Activated effector memory CD4-positive, alpha-beta T cell treated with Interleukin-2 at 50 U/mL for 16 hours (primary cell): ENCODE data around the gene MEGF6.

ENCODE experiments used
- DNase-seq: peaks from one replicate; pipeline ENCODE4 v3.0.0-alpha.2; 2020

The MEGF6 gene

DNA sequence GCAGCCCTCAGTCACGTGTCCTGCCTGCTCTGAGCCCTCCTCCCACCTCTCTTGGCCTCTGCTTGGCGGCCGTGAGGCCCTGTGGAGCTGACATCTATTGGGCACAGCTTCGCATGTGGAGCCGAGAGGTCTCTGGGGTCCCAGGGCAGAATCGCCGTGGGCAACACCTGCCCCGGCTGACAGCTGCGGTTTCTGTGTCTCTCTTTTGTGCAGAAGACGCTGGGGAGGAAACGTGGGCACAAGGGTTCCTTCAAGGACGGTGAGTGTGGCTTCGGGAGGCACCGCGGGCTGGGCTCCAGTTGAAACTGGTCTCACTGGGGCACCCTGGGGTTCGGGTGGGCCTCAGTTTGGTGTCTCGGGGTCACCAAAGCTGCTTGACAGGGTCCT, 145.4 kb downstream of the MEGF6 start:
- DNase-seq: no peak

DNA sequence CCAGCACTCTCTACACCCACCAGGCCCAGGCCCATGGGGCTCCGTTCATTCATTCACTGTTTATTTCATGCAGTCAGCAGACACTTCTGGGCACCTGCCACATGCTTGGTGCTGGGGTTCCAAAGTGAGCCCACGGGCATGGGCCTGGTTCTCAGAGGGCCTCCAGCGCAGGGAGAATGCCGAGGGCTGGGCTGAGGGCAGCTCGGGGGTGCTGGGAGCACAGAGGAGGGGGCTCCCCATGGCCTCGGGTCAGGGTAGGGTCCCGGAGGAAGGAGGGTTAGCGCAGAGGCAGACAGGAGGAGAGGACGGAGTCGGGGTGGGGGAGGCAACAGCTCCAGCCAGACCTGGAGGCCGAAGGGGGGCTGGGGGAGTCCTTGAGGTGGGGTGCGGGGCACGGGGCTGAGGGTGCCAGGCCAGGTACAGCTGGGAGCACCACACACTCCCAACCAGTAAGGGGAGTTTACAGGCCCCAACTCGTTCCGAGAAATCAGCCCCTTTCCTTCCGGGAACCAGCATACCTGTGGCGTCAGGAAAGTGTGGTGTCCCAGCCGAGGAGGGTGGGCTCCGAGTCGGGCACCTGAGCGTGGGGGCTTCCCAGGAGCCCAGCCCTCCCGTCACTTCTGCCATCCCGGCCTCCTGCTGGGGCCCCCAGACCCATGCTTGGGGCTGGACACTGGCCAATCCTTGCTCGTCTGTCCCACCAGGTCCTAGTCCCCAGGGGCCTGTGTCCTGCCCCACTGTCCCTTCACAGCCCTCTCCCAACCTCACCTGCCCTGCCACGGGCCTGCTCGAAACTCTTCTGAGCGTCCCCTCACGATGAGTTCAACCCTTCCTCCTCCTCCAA, 146.0 kb downstream of the MEGF6 start:
- no peak for DNase-seq

DNA sequence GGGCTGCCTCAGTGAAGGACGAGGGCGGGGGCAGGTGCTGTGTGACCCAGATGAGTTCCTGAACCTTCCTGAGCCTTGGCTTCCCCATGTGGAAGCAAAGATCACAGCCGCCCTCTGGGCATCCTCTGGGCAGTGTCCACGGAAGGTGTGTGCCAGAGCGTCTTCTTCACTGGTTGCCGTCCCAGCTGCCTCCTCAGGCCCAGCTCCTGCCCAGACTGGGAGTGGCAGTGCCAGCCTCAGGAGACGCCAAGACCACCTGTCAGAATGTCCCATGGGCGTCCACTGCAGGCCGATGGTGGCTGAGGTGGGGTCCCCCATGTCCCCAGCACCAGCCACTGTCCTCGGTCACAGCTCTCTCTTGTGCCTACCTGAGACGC, 146.7 kb downstream of the MEGF6 start:
- no peak for DNase-seq

DNA sequence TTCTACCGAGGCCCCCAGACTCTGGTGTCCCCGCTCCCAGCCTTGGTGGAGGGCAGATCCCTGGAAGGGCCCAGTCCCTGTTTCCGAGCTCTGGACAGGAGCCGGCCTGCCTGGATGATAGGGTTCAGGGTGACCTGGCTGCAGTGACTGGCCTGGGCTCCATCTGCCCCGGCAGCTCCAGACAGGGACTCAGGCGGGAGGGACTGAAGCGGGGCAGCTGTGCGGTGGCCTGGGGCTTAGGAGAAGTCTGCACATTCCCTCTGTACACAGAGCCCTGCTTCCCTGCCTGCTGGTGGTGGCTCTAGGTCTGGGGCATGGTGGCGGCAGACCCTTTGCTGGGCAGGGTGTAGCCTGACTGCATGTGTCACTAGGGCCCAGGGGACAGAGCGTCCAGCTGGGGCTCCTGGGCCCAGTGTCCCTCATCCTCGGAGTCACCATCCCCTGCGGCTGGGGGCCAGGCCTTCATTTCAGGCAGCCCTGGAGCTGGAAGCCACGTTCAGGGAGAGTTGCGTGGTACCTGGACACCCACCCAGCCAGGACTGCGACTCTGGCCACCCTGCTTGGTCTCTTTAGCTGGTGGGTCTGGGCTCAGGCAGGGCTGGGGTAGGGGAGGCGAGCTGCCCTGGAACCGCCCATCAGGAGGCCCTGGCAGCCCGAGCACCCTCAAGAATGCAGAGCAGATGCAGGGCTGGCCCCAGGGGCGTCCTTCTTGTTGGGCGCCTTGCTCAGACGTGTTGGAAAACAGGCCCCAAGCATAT, 147.2 kb downstream of the MEGF6 start:
- no peak for DNase-seq

DNA sequence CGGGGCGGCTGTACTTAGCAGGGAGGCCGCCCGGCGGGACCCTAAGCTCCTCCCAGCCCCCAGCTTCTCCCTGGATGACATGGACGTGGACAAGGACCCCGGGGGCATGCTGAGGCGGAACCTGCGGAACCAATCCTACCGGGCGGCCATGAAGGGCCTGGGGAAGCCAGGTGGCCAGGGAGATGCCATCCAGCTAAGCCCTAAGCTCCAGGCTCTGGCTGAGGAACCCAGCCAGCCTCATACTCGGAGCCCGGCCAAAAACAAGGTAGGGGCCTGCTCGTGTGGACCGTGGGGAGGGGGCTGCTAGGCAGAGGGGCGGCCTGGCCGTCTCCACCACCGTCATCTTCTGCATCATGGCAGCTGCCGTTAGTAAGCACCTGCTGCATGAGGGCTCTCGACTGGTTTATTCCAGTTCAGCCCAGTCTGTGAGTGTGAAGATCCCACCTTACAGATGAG, 147.9 kb downstream of the MEGF6 start:
- DNase-seq: no peak

DNA sequence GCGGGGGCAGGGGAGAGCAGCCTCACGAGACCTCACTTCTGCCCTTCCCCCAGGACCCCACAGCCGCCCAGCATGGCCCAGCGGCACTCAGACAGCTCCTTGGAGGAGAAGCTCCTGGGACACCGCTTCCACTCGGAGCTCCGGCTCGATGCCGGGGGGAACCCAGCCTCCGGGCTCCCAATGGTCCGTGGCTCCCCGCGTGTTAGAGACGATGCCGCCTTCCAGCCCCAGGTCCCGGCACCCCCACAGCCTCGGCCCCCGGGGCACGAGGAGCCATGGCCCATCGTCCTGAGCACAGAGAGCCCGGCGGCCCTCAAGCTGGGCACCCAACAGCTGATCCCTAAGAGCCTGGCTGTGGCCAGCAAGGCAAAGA, 148.3 kb downstream of the MEGF6 start:
- DNase-seq: no peak

DNA sequence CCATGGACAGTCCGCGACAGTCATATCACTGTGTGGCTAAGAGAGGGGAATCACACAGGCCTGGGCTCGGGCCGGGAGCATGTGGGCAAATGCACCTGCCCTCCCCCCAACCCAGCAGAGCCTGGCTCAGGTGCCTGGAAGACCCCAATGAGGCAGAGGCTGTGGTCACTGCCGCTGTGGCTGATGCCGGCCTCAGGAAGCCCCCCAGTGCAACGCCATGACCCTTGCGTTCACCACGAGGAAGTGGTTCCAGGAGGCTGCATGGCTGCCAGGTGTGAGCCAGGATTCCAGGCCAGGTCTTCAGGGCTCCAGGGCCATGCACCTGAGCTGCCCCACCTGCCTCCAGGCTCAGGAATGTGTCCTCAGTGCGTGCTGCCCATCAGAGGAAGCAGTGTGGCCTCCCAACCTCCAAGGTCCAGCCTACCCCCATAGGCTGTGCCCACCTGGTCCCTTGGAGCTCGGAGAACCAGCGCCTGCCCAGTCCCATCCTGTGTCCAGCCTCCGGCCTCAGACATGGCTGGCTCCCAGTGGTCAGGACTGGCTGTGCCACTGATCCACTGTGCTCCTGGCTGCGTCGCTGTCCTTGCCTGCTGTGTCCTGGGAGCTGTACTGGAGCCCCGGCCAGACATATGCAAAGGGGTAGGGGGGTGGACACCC, 148.8 kb downstream of the MEGF6 start:
- DNase-seq: no peak

DNA sequence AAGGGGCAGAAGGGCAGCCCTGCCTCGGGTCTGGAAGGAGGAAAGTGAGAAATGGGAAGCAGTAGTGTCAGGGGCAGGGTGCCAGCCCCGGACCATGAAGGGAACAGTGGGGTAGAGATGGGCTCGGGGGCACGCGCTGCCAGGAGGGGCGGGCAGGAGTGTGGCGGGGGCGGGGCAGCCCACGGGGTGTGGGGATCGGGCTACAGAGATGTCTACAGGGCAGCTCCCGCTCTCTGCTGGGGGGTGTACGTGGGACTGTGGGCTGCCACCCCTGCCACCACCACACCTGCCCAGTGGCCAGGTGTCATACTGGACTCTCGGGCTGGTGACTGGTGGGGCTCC, 149.4 kb downstream of the MEGF6 start:
- DNase-seq: no peak

DNA sequence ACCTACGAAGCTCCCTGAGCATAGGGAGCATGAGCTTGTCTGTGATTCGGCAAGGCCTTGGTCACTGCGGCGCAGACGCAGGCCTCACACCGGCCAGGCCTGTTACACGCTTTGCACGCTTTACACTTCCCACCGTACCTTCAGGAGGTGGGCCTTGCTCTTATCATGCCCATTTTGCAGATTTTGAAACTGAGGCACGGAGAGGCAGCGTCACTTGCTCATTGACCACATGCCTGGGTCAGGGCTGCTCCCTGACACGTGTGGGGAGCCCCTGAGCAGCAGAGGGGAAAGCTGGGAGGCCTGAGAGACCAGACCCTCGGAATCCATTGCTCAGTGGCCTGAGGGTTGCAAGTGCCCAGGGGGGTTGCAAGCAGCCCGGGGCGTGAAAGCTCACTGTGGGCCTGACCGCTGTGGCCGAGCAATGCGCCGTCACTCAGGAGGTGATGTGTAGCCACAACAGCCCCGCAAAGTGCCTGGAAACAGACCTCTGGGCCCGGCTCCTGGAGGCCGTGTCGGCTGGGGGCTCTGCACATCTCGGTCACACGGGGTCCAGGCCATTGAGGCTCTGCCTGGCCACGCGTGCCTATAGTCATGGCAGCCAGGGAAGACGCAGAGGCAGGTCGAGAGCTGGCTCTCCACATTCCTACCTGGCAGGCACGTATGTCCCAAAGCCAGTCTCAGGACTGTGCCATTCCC, 149.9 kb downstream of the MEGF6 start:
- no peak for DNase-seq

DNA sequence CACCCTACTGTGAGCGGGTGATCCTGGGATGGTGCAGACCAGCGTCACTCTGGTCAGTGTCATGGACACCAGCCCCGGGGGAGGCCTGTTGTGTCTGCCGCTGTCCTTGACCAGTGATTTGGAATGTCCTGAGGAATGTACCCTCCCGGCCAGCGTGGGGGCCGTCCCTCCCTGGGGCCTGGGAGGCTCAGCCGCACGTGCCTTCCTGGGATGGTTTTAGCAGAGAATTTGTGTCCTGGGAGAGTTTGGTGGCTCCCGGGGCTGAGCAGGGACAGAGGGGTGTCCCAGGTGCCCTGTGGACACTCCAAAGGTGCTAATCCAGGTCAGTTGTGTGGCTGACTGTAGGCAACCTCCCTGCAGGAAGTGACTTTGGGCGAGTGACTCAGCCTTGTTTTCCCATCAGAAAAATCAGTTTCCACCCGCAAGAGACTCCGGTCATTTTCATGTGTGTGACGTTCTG, 150.6 kb downstream of the MEGF6 start:
- no peak for DNase-seq

DNA sequence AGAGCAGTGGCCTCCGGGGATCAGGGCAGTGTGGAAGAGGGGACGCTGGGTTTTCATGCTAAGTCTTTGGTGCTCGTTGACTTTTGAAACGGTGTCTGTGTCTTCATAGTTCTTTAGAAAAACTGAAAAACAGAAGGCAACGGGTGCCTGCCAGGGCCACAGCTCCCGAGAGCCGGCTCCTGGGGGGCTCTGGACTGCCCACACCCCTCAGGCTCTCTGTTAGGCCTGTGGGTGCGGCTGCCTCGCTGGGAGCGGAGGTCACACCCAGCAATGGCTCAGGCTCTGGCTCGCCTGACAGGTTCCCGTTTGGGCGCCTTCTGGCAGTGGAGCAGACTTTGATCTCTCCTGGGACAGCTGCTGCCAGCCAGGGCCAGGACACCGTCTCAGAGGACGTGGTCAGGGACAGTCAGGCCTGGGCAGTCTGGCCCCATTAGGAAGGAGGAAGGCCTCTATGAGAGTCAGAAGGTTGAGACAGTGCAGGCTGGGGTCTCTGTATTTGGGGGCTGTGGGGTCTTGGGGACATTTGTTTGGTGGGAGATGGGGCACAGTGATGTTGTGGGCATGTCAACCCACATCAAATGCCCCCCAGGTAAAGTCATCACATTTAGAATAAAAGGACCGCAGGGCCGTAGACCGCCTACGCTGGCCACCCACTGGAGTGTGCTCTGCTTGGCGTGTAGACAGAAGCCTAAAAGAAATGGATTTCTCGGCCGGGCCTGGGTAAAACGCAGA, 151.2 kb downstream of the MEGF6 start:
- no peak for DNase-seq

DNA sequence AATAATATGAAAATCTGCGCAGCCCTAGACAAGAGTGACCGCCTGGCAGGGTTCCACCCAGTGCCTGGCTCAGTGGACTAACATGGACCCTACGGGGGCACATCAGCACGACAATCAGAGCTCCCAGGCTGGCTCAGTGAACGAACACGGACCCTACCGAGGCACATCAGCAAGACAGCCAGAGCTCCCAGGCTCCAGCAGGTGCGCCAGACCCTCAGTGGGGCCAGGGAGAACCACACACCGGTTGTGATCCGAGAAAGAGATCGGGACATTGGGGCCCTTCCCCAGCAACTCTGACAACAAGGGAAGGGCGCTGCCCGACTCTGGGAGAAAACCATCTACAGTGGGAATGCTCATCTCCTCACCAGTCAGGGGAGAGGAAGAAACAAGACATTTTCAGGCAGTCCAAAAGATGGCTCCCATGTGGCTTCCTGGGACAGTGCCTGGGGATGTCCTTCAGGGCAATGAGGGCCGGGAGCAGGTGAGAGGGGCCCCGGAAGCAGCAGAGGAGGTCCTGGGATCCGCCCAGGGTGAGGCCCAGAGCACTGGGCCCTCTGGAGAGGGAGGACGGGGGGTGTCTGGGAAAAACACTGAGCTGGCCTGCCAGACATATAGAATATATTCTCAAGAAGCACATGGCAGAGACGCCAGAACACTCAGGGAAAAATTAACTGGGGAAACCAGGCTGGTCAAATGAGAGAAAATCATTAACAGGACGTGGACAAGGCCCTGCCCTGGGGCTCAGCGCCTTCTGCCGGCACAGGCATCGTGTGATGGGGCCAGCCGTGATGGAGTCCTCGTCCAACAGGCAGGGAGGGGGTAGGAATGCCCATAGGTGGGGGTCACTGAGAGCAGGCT, 152.0 kb downstream of the MEGF6 start:
- no peak for DNase-seq

DNA sequence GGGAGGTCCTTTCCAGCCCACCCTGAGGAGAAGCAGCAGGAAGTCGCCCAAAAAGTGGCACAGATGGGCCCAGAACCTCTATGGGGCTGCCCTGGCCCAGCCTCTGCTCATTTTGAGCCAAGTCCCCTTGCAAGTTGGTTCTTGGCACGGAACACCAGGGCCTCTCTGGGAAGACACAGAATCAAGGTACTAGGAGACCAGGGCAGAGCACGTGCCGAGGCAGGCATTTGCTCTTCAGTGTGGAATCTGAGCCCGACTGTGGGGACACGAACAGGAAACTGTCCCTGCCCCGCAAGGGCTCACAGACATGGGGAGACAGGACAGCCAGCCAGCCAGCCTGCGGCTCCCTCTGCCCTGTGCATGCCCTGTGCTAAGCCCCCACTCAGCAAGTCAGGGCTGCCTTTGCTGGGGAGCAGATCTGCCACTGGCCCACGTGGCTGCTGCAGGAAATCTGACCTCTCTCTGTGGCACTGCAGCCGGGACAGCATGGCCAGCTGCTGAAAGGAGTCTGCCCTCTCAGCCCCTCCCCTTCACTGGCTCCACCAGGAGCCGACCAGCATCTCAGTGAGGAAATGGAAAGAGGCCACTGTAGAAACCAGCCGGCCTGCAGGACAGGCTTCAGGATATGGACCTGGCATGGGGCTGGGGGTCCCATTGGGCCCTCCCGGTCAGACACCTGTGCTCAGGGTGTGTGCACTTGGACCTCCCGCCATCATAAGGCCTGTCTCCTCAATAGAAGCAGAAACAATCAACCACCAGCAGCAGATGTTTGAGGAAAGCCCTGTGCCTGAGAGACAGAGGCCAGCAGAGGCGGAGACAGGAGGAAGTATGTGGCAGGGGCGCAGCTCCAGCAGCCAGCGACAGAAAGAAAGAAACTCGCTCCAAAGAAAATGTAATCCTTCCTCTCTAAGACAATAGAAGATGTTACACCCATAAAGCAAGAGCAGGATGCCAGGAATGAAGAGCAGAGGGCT, 153.1 kb downstream of the MEGF6 start:
- DNase-seq: no peak

DNA sequence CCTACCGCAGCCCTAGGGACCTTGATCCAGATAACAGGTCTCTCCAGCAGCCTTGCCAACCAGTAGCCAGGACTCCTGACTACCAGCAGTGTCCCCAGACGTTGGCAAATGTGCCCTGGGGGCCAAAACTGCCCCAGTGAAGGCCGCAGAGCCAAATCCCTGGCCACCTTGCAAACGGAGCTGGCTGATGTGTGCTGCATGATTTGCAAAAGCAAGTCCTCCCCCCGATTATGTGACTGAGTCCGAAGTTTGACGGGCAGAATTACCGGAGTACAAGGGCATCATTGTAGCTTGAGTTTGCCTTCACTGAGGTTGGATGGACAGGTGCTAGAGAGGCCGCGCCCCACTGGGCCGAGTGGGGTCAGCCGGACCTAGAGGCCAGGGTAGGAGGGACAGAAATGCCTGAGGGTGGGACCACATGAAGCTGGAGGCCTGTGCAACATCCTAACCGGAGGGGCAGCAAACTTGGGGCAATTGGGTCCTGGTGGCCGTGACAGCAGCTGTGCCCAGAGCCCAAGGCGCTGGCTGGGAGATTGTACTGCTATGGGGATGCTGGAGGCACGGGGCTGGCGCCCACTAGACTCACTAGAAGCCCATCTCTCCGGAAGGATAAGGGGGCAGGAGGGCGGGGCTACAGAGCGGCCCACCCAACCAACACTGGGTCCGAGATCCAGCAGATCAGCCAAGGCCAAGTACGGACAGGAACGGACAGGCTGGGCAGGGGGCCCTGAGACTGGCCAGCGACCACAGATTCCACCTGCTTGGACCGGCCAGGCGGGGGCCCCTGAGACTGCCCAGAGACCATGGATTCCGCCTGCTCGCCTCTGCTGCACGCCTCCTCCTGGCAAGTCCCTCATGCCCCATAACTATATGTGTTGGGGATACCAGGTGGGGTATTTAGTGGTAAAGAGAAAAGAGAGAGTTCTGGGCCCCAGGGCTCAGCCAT, 154.1 kb downstream of the MEGF6 start:
- no peak for DNase-seq

DNA sequence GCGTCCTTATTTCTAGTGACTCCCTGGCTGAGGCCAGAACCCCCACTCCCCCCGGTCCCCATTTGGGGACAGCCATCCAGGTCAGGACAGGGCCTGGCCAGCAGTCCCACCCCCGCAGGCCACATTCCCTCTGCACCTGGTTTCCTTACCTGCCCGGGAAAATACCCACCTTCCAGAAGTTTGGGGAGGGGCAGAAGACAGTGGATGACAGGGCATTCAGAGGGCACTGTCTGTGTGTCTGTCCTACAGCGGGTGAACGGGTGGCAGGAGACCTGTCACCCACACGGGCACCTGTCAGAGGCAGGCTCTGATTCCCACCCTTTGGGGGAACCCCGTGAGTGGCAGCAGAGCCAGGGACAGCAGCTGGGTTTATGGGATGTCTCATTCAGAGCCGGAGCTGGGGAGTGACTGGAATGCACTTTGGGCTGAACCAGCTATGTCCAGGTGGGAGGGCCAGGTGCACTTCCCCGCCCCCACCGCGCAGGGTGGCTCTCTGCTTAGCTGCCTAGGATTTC, 154.8 kb downstream of the MEGF6 start:
- no peak for DNase-seq

DNA sequence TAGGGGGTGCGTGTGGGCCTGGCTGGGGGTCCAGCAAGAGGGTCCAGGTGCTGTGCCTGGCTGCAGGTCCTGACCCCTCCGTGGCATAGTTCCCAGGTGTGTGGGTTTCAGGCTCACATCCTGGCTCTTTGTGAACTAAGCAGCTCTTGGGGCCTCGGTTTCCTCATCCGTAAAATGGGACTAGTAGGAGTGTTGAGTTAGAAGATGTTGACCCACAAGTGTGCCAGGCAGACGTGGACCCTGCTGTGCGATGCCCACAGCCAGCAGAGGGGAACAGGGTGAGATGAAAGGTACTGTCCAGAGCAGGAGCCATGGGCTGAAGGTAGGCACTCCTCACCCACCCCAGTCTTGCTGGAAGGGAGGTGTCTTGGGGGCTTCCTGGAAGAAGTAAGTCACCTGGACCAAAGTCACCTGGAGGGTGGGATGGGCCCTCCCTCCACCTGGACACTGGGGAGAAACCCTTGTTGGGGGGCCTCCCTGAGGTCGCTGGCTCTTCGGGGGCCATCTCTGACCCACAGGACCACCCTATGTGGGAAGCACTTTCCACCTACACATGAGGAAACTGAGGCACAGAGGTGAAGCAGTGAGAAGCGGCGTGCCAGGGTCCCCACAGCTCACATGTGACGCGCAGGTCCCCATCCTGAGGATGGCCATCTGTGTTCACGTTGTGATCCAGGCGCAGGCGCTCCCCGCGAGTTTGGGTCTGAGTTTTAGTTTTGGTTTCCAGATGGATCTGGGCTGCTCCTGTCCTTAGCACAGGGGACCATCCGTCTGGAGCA, 155.4 kb downstream of the MEGF6 start:
- no peak for DNase-seq

DNA sequence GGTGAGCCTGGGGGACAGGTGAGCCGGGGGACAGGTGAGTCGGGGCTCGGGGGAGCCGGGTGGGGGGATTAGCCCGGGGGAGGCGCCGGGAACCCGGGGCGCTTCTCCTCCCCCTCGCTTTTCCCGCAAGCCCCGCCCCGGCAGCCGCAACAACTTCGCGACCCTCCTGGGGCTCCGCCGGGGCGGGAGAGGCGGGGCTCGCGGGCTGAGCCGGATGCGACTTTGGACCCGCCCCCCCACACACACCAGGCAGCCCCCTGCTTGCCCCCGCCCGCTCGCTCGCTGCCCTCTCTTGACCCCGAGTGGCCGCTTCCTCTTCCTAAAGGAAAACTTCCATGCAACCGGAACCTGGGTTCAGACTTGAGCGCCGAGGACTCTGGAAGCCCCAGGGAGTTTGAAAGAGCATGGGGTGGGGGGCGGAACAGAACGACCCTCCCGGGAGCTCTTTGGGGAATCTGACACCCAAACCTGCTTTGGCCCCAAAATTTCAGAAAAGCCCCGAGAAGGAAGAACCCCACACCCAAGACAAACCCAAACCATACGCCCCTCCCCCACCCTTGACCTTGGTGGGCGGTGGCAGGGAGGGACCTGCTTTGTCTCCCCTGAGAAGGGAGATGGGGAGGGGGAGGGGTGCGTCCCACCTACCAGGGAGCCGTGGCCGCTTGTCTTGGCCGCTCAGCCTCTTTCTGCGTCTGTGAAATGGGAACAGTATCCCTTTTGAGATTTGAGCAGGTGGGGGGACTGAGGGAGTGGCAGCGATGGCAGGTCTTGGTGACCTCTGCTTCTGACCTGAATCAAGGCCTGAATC, 156.3 kb downstream of the MEGF6 start:
- DNase-seq: no peak
